HG02610 (cell line): Measurements from ENCODE around the gene INPPL1.
A peak's percentile ranks its signal among the peaks of the same experiment; 100 is the strongest.

Experiments used
- ATAC-seq: cut with Tn5 transposase; IDR thresholded peaks from one replicate; pipeline ENCODE4 v1.9.1; 2021; ENCODE audit warnings: mild to moderate bottlenecking, moderate library complexity; ENCODE audit not compliant: unreplicated experiment

Gene INPPL1

GRCh38 chr11:72209101-72209500, 15.5 kb upstream of the INPPL1 start:
- no peak for ATAC-seq

GRCh38 chr11:72216638-72217037, 7.9 kb upstream of the INPPL1 start, which contains the start of gene FOLR2:
Gene FOLR2, plus strand, starts transcription at chr11:72216794. Its CDS starts 1,791 bp downstream, at chr11:72218585.
- no peak for ATAC-seq

- no peak for ATAC-seq
Measured at GRCh38 chr11:72217841-72218240, 6.7 kb upstream of the INPPL1 start.

- ATAC-seq = no peak
Measured at GRCh38 chr11:72218251-72218745, 6.3 kb upstream of the INPPL1 start.

GRCh38 chr11:72220696-72221363, 3.7 kb upstream of the INPPL1 start:
- ATAC-seq = no peak

- ATAC-seq = no peak
Measured at GRCh38 chr11:72221386-72222075, 3.0 kb upstream of the INPPL1 start.

- no peak for ATAC-seq
Measured at GRCh38 chr11:72222106-72222891, 2.3 kb upstream of the INPPL1 start.

- ATAC-seq = peak; percentile 73
Measured at GRCh38 chr11:72222907-72223614, 1.5 kb upstream of the INPPL1 start.

GRCh38 chr11:72223615-72224563, 678 bp upstream of the INPPL1 start:
- peak; percentile 39 for ATAC-seq

GRCh38 chr11:72225411-72225951, 914 bp downstream of the INPPL1 start:
- no peak for ATAC-seq

GRCh38 chr11:72226701-72227100, 2.1 kb downstream of the INPPL1 start:
- ATAC-seq = no peak

GRCh38 chr11:72227316-72228228, 3.0 kb downstream of the INPPL1 start:
- ATAC-seq = no peak

- ATAC-seq = no peak
Measured at GRCh38 chr11:72228229-72228843, 3.8 kb downstream of the INPPL1 start.

- ATAC-seq = no peak
Measured at GRCh38 chr11:72228844-72229231, 4.3 kb downstream of the INPPL1 start.

- no peak for ATAC-seq
Measured at GRCh38 chr11:72229336-72229924, 4.9 kb downstream of the INPPL1 start.

- no peak for ATAC-seq
Measured at GRCh38 chr11:72229925-72230763, 5.6 kb downstream of the INPPL1 start.
